Measurements from ENCODE around the gene GRK1. TPM values are rescaled to one million over a fixed set of nuclear protein-coding genes. Genes with fewer than 3 reads are reported as not detected.

Gene GRK1
- total and polyA plus RNA-seq, 2 of the 4 experiments (the other 2 are of a cell fraction), result not detected

- BruUV-seq (replicated peaks), result no TSS peak
- Histone ChIP-seq H3K4ac (ENCODE audit: low read depth, low read length) (peak within 1 kb of the TSS; percentile 14; the same call in 1 of the 2 replicates), H2AK9ac (replicated peaks; ENCODE audit: low read depth, low read length, poor library complexity) (peak within 1 kb of the TSS; percentile 74), H3K4me1 (ENCODE audit: control insufficient read depth, insufficient read depth, low read length) (peaks cover 3% of the 10 kb centered on the region; the same call in 1 of the 2 replicates), H3K4me3 (ENCODE audit: insufficient read depth, low read depth, low read length) (peak within 1 kb of the TSS; percentile 52), H2BK120ac (ENCODE audit: low read depth, low read length) (peak within 1 kb of the TSS; percentile 16; the same call in 1 of the 2 replicates), H3K56ac (ENCODE audit: extremely low read depth, insufficient read depth, low read length) (no peak within 1 kb of the TSS), H3K79me1 (ENCODE audit: low read depth in 1 of 2, low read length in 2 of 2) (no peaks in the 10 kb centered on the region), H3K27ac (ENCODE audit: insufficient read depth, low read length) (no peak within 1 kb of the TSS; the same call in 1 of the 2 replicates), H3K4me2 (ENCODE audit: low read depth, low read length) (peak within 1 kb of the TSS; percentile 95), H3K18ac (ENCODE audit: low read depth, low read length) (no peak within 1 kb of the TSS; the same call in 1 of the 2 replicates), H2AFZ (replicated peaks; ENCODE audit: low read length, poor library complexity) (peak within 1 kb of the TSS; percentile 89), H3K9me1 (ENCODE audit: insufficient read depth, low read length) (peaks cover 3% of the 10 kb centered on the region), H4K20me1 (ENCODE audit: insufficient read depth, low read length) (no peaks in the 10 kb centered on the region), H4K91ac (ENCODE audit: insufficient read depth, low read depth, low read length) (no peak within 1 kb of the TSS), H2BK20ac (ENCODE audit: low read depth, low read length) (no peak within 1 kb of the TSS), H3K14ac (replicated peaks; ENCODE audit: low read depth, low read length) (peak within 1 kb of the TSS; percentile 29; the same call in 1 of the 2 replicates), H2AK5ac (ENCODE audit: low read depth, low read length) (no peak within 1 kb of the TSS; the same call in 1 of the 2 replicates), H3K23ac (ENCODE audit: low read depth, low read length) (peak within 1 kb of the TSS; percentile 75; the same call in 1 of the 2 replicates), H2BK15ac (ENCODE audit: low read depth, low read length) (no peak within 1 kb of the TSS), H3K9me3 (ENCODE audit: control insufficient read depth, insufficient read depth, low read length) (no peaks in the 10 kb centered on the region), H3K9ac (ENCODE audit: low read depth, low read length) (peak within 1 kb of the TSS; percentile 47), H2BK5ac (ENCODE audit: low read depth, low read length, poor library complexity, severe bottlenecking) (no peak within 1 kb of the TSS), H3K27me3 (ENCODE audit: control insufficient read depth, insufficient read depth, low read length) (peaks cover 51% of the 10 kb centered on the region), H4K8ac (ENCODE audit: low read depth in 2 of 2, low read length in 2 of 2) (peak within 1 kb of the TSS; percentile 59 to 76; a peak in 2 of 4 replicates), H4K5ac (ENCODE audit: low read depth, low read length) (peak within 1 kb of the TSS; percentile 70; the same call in 1 of the 2 replicates), H3K36me3 (ENCODE audit: control insufficient read depth, insufficient read depth, low read length) (no peaks in the 10 kb centered on the region)
- TF ChIP-seq, protein P1, sequence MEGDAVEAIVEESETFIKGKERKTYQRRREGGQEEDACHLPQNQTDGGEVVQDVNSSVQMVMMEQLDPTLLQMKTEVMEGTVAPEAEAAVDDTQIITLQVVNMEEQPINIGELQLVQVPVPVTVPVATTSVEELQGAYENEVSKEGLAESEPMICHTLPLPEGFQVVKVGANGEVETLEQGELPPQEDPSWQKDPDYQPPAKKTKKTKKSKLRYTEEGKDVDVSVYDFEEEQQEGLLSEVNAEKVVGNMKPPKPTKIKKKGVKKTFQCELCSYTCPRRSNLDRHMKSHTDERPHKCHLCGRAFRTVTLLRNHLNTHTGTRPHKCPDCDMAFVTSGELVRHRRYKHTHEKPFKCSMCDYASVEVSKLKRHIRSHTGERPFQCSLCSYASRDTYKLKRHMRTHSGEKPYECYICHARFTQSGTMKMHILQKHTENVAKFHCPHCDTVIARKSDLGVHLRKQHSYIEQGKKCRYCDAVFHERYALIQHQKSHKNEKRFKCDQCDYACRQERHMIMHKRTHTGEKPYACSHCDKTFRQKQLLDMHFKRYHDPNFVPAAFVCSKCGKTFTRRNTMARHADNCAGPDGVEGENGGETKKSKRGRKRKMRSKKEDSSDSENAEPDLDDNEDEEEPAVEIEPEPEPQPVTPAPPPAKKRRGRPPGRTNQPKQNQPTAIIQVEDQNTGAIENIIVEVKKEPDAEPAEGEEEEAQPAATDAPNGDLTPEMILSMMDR (conservative IDR thresholded peaks at IDR 0.05; ENCODE audit: low read depth, low read length), result 0 out of 2 replicates have a peak, but pooled peaks have one; percentile 14
- TF ChIP-seq BHLHE40 (IDR thresholded peaks at IDR 0.05; ENCODE audit: low read depth, low read length) (no peak), NFE2L2 (IDR thresholded peaks at IDR 0.05; ENCODE audit: low read depth, low read length) (no peak), CHD1 (IDR thresholded peaks at IDR 0.05; ENCODE audit: low read depth, low read length) (no peak), MXI1 (IDR thresholded peaks at IDR 0.05; ENCODE audit: borderline replicate concordance, low read depth, low read length) (no peak), USF2 (IDR thresholded peaks at IDR 0.05; ENCODE audit: low read depth, low read length) (no peak), MAZ (IDR thresholded peaks at IDR 0.05; ENCODE audit: borderline replicate concordance, low read depth, low read length) (peak; percentile 46; the same call in 1 of the 2 replicates), RAD21 (IDR thresholded peaks at IDR 0.05; ENCODE audit: low read length) (no peak), SMC3 (IDR thresholded peaks at IDR 0.05; ENCODE audit: low read depth, low read length) (no peak), RCOR1 (IDR thresholded peaks at IDR 0.05; ENCODE audit: insufficient replicate concordance, low read length) (no peak)
- TF ChIP-seq, protein P2, sequence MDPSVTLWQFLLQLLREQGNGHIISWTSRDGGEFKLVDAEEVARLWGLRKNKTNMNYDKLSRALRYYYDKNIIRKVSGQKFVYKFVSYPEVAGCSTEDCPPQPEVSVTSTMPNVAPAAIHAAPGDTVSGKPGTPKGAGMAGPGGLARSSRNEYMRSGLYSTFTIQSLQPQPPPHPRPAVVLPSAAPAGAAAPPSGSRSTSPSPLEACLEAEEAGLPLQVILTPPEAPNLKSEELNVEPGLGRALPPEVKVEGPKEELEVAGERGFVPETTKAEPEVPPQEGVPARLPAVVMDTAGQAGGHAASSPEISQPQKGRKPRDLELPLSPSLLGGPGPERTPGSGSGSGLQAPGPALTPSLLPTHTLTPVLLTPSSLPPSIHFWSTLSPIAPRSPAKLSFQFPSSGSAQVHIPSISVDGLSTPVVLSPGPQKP (IDR thresholded peaks at IDR 0.05; ENCODE audit: borderline replicate concordance, low read depth, low read length), result no peak
- dilution Hi-C loops (cut with HindIII; ENCODE audit: low sequenced_read_pairs, unreplicated experiment) (no loop called here), in situ Hi-C loops (cut with MboI; ENCODE audit: low sequenced_read_pairs) (no loop called here), intact Hi-C loops (cut with micrococcal nuclease) (loop anchor here (2.0 kb wide), 1 partner anchor 18 kb away; no protein-coding TSS in a partner anchor)
- DNase-seq (peak; percentile 49), ATAC-seq (ENCODE audit: low read depth) (peak; percentile 98)
- ChIA-PET CTCF (no interaction called here), POLR2A (ENCODE audit: unreplicated experiment) (no interaction called here)
- WGBS, 2 experiments (ENCODE audit: extremely low coverage in 2 of 2, insufficient read length in 1 of 2), result 5% methylated on average over 33 of the region's 80 CpGs; no CpG with 5 or more reads in 1 of the 2 experiments
Measured at GRCh38 chr13:113758651-113759524, 91.9 kb downstream of the GRK1 start, which contains the start of gene TMEM255B. TMEM255B (plus strand) TSS chr13:113759226; CDS start chr13:113759270, 44 bp downstream.

Measured in IMR-90 (cell line).